DND-41 (cell line): ENCODE results near the gene PRLH.

Experiments used
- CTCF ChIP-seq: IDR thresholded peaks from 2 replicates; pipeline ENCODE4 v1.5.1; 2012; ENCODE audit warnings: borderline replicate concordance, low read length, moderate library complexity, mild to moderate bottlenecking; ENCODE audit not compliant: poor library complexity, severe bottlenecking; ENCODE audit errors: extremely low read depth
- EZH2 ChIP-seq: IDR thresholded peaks from 3 replicates; pipeline ENCODE4 v1.6.1; 2012; ENCODE audit warnings: borderline replicate concordance, low read depth, mild to moderate bottlenecking, moderate library complexity, low read length, inconsistent platforms; ENCODE audit not compliant: severe bottlenecking

GRCh38 chr2:237573721-237574415 lies 7.5 kb downstream of the PRLH start:
- TF ChIP-seq CTCF, result no peak
- no peak for TF ChIP-seq EZH2
